Fibroblast of villous mesenchyme (primary cell): Measurements from ENCODE around the gene NPAS2. TPM values are rescaled to one million over a fixed set of nuclear protein-coding genes. Genes with fewer than 3 reads are reported as not detected.
A peak's percentile ranks its signal among the peaks of the same experiment; 100 is the strongest.

Experiments used
- DNase-seq: peaks from one replicate; pipeline ENCODE4 v3.0.0-alpha.2; 2010; ENCODE audit warnings: low read depth
- H3K4me3 ChIP-seq: 2 replicates; pipeline ENCODE4 v1.5.1; 2011; ENCODE audit warnings: low read depth, mild to moderate bottlenecking, low read length
- CTCF ChIP-seq: IDR thresholded peaks from 2 replicates; pipeline ENCODE4 v1.5.1; 2012; ENCODE audit warnings: low read depth, mild to moderate bottlenecking, low read length; ENCODE audit not compliant: insufficient read depth
- total RNA-seq: library from RNA; depleted of rRNA; stranded (reverse); fragments of >200 nt; gene quantifications from 2 replicates; pipeline ENCODE4 v1.2.3, GENCODE V29; 2012

NPAS2 gene
- total RNA-seq, 1 donor = 17.3 TPM

- DNase-seq = peak; percentile 97
- peak; percentile 27 for TF ChIP-seq CTCF
- no peak overlapping the region for H3K4me3 ChIP-seq
These were observed 83.0 kb downstream of the NPAS2 start for GRCh38 chr2:100902817-100903405.

- DNase-seq = peak; percentile 68
- no peak for TF ChIP-seq CTCF
- H3K4me3 ChIP-seq = no peak overlapping the region
These were observed 83.8 kb downstream of the NPAS2 start for GRCh38 chr2:100903534-100904258.

GRCh38 chr2:100905132-100905805 lies 85.3 kb downstream of the NPAS2 start:
- no peak for TF ChIP-seq CTCF
- no peak for DNase-seq
- no peak overlapping the region for H3K4me3 ChIP-seq

- TF ChIP-seq CTCF = no peak
- no peak overlapping the region for H3K4me3 ChIP-seq
- no peak for DNase-seq
These were observed 86.2 kb downstream of the NPAS2 start for GRCh38 chr2:100906131-100906530.

- DNase-seq = no peak
- no peak overlapping the region for H3K4me3 ChIP-seq
- no peak for TF ChIP-seq CTCF
These were observed 86.7 kb downstream of the NPAS2 start for GRCh38 chr2:100906679-100907078.

- H3K4me3 ChIP-seq = no peak overlapping the region
- TF ChIP-seq CTCF = no peak
- DNase-seq = no peak
These were observed 87.9 kb downstream of the NPAS2 start for GRCh38 chr2:100907832-100908231.
